ENCODE results near the gene PKP1.
"Not testable (repeated sequence)": the region's sequence is repeated elsewhere in the genome, so short reads cannot be mapped to it uniquely, and the experiment has no call there.

The PKP1 gene, protein sequence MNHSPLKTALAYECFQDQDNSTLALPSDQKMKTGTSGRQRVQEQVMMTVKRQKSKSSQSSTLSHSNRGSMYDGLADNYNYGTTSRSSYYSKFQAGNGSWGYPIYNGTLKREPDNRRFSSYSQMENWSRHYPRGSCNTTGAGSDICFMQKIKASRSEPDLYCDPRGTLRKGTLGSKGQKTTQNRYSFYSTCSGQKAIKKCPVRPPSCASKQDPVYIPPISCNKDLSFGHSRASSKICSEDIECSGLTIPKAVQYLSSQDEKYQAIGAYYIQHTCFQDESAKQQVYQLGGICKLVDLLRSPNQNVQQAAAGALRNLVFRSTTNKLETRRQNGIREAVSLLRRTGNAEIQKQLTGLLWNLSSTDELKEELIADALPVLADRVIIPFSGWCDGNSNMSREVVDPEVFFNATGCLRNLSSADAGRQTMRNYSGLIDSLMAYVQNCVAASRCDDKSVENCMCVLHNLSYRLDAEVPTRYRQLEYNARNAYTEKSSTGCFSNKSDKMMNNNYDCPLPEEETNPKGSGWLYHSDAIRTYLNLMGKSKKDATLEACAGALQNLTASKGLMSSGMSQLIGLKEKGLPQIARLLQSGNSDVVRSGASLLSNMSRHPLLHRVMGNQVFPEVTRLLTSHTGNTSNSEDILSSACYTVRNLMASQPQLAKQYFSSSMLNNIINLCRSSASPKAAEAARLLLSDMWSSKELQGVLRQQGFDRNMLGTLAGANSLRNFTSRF
- total RNA-seq = 0 to 0.15 reads per million in 2 donors

DNA sequence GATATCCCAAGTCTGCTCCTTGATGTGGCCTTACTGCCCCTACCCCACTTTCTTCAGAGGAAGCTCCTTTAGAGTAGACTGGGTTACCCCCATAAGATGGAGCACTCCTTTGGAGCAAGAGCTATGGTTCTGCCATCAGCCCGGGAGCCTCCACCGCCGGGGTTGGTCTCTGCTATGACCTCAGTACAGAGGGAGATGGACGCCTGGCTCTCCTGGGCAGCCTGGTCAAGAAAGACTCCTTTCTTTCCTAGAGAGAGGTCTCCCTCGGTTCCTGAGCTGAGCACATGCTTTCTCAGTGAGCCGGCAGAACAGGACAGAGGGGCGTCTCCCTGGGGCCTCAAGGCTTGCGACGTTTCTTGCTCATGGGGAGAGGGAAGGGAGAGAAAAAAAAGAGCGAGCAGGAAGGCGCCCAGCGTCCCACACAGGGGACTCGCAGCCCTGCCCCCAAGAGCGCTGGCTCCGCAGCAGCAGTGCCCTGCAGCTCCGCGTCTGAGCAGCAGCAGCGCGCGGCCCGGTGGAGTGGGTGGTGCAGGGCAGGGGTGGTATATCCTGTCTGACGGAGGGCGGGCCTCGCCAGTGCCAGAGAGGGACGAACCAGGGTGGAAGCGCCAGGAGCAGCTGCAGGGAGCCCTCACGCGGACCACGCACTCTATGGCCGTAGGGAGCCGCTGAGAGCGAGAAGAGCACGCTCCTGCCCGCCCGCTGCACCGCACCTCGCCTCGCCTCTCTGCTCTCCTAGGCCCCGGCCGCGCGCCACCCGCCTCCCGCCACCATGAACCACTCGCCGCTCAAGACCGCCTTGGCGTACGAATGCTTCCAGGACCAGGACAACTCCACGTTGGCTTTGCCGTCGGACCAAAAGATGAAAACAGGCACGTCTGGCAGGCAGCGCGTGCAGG, at the start of gene PKP1:
TSS of gene PKP1 (plus strand) at position 576 of the 899 bp plus-strand sequence. CDS start at position 773, 197 bp downstream.
- no peak for DNase-seq

DNA sequence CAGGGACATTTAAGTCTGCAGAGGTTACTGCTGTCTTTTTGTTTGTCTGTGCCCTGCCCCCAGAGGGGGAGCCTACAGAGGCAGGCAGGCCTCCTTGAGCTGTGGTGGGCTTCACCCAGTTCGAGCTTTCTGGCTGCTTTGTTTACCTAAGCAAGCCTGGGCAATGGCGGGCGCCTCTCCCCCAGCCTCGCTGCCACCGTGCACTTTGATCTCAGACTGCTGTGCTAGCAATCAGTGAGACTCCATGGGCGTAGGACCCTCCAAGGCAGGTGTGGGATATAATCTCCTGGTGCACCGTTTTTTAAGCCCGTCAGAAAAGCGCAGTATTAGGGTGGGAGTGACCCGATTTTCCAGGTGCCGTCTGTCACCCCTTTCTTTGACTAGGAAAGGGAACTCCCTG, 43.7 kb upstream of the PKP1 start:
- not testable (repeated sequence) for DNase-seq

DNA sequence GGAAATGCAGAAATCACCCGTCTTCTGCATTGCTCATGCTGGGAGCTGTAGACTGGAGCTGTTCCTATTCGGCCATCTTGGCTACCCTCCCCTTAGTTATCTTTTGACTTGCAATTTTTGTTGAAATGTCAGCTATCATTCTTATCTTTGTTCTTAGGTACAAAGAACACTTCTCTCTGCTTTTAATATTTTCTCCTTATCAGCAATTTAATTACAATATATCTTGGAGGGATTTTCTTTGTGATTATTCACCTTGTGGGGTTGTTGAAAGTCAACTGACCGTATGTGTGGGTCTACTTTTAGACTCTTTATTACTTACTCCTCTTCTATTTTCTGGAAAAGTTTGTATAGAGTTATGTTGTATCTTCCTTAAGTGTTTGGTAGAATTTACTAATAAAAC, 43.1 kb upstream of the PKP1 start:
- DNase-seq = no peak

GRCh38 chr1:201241736-201242135, 41.6 kb upstream of the PKP1 start:
- DNase-seq = no peak

DNA sequence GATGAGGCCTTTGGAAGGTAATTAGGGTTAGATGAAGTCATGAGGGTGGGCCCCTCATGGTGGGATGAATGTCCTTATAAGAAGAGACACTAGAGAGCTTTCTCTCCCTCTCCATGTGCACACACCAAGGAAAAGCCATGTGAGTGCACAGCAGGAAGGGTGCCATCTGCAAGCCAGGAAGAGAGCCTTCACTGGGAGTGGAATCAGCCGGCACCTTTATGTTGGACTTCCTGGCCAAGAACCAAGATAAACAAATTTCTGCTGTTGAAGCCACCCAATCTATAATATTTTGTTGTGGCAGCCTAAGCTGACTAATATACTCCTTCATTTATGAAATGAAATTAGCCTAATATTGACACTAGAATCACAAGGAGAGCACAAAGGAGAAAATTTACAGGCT, 38.2 kb upstream of the PKP1 start:
- no peak for DNase-seq

DNA sequence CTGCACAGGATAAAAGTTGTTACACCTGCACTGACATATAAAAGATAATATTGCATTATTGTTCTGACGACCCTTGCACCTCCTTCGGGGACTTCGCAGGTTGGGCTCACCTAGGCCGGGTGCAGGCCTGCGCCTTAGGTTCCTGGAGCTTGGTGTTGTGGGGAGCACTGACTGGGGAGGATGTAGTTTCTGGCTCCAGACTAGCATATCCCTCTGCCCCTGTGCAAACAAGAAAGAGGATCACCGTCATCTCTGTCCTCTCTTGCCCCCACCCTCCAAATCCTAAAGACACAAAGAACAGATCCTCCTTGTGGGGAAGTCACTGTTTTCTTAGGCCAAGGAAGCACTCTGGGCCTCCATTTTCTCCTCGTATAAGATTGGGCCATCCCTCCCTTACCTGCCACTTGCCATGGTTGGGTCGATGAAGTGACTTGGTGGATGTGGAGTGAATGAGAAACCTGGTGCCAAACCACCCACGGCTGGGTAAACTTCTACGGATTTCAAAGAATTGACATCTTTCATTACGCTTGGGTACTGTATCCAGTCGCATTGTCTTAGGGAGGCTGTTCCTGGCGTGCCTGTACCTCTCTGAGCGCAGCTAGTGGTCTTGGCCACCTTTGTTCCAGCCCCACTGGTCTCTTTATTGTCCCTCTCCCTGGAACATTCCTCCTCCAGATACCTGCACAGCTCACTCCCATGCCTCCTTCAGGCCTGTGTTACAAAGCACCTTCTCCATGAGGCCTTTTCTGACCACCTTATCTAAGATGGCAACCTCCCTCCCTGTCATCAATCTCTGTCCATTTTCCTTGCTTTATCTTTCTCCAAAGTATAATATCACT, 34.4 kb upstream of the PKP1 start:
- DNase-seq = no peak

- DNase-seq = no peak
Measured at GRCh38 chr1:201250326-201251011, 32.8 kb upstream of the PKP1 start.

- DNase-seq = no peak
Measured at GRCh38 chr1:201251411-201251810, 31.9 kb upstream of the PKP1 start.

DNA sequence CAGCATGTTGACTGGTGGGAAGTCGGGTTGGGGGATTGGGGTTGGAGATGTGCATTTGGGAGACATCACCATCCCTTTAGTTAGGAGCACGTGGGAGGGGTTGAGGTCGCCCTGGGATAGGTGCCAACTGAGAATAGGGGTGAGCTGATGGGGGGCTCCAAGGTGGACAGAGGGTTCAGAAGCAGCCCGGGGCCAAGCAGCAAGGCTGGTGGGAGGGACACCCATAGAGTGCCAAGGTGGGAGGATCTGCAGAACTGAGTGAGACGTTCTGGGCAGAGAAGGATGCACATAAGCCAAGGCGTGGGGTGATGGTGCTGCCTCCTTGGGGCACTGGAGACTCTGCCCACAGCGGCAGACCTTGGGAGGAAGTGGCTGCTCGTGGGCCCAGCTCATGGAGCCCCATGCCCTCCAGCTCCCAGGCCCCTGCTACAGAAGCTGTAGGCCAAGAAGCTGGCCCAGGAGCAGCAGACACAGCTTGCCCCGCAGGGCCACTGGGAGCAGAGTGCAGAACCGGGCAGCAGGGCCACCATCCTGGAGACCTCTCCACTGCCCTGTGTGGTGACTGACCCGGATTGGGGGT, 31.4 kb upstream of the PKP1 start:
- no peak for DNase-seq

DNA sequence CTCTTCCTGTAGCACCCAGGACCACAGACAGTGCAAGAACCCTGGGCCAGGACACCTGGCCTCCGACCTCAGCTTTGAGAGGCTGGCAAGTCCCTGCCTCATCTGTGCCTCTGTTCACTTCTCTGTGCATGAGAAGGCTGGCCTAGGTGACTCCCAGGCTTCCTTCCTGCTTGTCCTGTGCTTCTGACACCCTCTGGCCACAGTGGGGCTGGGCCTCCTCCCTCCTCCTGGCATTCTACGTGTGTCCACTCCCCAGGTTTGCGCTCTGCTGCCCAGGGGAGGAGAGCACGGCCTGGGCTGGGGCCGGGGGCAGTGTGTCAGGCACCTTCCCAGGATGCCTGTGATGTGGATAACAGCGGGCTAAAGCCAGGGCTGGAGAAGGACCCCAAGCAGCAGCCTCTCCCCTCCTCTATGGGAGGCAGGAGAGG, 30.3 kb upstream of the PKP1 start:
- DNase-seq = no peak

GRCh38 chr1:201253411-201253810, 29.9 kb upstream of the PKP1 start:
- DNase-seq = no peak

- DNase-seq = no peak
Measured at GRCh38 chr1:201253906-201254624, 29.2 kb upstream of the PKP1 start.

DNA sequence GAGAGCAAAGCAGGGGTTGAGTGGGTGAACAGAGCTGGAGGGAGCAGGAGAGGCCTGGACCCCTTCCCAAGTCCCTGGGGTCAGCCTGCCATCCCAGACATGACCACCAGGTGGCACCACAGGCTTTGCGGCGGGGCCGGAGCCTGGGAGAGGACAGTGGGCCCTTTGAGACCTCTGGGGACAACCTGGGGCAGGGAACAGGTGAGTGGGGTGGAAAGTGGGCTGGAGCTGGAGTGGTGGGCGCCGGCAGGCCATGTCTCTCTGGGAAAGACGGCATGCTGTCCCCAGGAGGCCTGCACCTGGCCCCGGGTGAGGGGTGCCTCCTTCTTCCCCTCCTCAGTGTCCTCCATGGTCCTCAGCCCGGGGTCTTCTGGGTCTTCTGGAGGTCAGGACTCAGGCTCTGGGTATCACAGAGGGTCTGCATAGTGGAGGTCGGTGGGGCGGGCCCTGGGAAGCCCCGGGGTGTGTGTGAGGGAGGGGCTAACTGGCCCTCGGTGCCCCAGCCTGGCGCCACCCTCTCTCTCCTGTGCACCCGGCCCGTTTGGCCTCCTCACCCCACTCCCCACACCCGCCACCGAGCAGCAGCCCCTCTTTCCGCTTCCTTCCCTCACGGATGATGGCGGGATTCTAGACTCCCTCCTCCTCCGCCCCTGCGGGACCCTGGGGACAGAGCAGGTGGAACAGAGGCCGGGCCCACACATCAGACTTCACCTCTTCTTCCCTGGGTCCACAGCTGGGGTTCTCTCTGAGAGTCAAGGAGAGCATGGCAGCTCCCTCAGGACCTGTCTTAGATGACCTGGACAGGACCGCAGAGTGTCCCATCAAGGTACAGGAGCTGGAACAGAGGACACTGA, 28.5 kb upstream of the PKP1 start:
- DNase-seq = no peak

DNA sequence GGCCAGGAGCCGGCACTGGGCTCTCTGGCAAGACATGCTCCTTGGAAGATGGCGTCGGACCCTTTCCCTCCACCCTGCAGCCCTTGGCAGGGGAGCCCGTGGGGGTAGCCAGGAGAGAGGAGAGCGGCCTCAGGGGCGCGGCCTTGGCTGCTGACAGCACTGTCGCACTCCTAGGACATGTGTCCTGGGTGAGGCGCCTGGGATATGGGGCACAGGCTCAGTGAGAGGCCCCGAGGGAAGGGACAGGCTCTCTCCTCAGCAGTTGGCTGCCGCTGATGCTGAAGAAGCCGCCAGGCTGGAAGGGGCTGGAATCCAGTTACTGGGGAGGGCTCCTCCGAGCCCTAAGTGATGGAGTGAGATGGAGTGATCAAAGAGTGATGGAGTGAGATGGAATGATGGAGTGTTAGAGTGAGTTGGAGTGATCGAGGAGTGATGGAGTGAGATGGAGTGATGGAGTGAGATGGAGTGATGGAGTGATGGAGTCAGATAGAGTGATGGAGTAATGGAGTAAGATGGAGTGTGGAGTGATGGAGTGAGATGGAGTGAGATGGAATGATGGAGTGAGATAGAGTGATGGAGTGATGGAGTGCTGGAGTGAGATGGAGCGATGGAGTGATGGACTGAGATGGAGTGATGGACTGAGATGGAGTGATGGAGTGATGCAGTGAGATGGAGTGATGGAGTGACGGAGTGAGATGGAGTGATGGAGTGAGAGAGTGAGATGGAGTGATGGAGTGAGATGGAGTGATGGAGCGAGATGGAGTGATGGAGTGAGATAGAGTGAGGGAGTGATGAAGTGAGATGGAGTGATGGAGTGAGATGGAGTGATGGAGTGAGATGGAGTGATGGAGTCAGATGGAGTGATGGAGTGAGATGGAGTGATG, 27.6 kb upstream of the PKP1 start:
- no peak for DNase-seq

- DNase-seq = not testable (repeated sequence)
Measured at GRCh38 chr1:201258132-201258531, 25.2 kb upstream of the PKP1 start.

DNA sequence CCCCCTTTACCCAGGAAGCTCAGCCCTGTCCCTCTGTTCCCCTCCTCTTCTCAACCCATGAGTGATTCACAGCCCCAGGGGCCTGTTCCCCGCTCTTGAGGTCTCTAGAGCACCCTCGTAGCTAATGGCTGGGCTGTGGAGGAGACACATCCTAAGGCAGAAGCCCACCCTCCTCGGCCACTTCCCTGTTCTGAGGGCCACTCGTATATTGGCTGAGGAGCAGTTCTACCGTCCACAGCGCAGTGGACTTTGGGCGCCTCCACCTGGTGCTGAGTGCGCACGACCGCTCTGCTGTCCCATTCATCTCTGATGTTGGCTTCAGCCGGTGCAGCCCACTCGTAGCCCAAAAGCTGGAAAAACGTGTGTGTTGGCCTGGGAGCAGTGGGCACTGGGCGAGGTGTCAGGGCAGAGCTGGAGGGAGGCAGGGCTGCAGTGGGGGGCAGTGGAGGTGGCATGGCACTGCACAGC, 24.5 kb upstream of the PKP1 start:
- no peak for DNase-seq

GRCh38 chr1:201259476-201260235, 23.6 kb upstream of the PKP1 start:
- DNase-seq = no peak

GRCh38 chr1:201260236-201260590, 23.1 kb upstream of the PKP1 start:
- no peak for DNase-seq

Measured in activated gamma-delta T cell (primary cell).